Measurements from ENCODE around the gene BFSP2.

GRCh38 chr3:133489466-133490085 lies 89.7 kb downstream of the BFSP2 start:
- TF ChIP-seq, protein P1, sequence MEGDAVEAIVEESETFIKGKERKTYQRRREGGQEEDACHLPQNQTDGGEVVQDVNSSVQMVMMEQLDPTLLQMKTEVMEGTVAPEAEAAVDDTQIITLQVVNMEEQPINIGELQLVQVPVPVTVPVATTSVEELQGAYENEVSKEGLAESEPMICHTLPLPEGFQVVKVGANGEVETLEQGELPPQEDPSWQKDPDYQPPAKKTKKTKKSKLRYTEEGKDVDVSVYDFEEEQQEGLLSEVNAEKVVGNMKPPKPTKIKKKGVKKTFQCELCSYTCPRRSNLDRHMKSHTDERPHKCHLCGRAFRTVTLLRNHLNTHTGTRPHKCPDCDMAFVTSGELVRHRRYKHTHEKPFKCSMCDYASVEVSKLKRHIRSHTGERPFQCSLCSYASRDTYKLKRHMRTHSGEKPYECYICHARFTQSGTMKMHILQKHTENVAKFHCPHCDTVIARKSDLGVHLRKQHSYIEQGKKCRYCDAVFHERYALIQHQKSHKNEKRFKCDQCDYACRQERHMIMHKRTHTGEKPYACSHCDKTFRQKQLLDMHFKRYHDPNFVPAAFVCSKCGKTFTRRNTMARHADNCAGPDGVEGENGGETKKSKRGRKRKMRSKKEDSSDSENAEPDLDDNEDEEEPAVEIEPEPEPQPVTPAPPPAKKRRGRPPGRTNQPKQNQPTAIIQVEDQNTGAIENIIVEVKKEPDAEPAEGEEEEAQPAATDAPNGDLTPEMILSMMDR (IDR thresholded peaks at IDR 0.05), result no peak
- no peak for TF ChIP-seq POLR2A (IDR thresholded peaks at IDR 0.05)
- TF ChIP-seq EP300 (IDR thresholded peaks at IDR 0.05), result no peak

Measured in tibial nerve (tissue), 4 donors.